Measurements from ENCODE around the gene TMEM119. TPM values are rescaled to one million over a fixed set of nuclear protein-coding genes. Genes with fewer than 3 reads are reported as not detected.
"Not testable (repeated sequence)": the region's sequence is repeated elsewhere in the genome, so short reads cannot be mapped to it uniquely, and the experiment has no call there.

Gene TMEM119
- total RNA-seq, 1 donor from 2014 or later: 0.36 TPM

DNA sequence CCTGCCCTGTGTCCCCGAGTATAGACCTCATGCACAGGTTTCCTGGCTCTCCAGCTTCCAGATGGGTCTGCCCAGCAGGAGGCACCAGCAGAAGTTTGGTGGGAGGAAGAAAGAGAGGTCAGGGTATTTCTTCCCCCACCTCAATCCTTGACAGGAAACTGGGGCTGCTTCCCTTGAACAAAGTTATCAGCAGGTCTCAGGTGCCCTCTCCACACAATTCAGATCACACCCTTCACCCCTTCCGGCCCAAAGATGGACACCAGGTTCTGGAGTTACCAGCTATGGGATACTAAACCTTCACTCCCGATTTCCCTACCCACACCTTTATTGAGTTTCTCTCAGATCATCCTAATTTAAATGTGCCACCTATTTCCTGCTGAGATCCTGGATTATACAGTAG, 38.1 kb downstream of the TMEM119 start:
- H3K27ac Mint-ChIP-seq (ENCODE audit: unreplicated experiment): peak overlapping the region; percentile 100

DNA sequence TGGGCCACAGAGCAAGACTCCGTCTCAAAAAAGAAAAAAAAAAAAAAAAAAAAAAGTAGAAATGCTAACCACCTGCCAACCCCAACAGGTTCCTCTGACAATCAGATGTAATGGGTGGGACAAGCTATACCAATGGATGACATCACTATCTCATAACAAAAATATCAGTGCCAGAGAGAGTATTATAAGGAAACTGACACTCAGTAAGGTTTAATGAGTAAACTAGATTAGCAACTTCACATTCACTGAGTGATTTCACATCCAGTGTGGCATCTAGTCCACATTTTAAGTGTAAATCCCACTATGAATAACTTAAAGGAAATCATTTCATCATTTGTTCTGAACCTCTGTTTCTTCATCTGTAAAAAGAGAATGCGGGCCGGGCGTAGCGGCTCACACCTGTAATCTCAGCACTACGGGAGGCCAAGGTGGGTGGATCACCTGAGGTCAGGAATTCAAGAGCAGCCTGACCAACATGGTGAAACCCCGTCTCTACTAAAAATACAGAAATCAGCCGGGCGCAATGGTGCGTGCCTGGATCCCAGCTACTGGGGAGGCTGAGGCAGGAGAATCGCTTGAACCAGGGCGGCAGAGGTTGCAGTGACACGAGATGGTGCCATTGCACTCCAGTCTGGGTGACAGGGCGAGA, 38.8 kb downstream of the TMEM119 start:
- Mint-ChIP-seq H3K27ac (ENCODE audit: unreplicated experiment) (peak overlapping the region; percentile 75), H3K36me3 (ENCODE audit: low read depth, unreplicated experiment) (peaks cover 5% of the 10 kb centered on the region), H3K4me1 (ENCODE audit: unreplicated experiment) (peaks cover 38% of the 10 kb centered on the region)

More for the DNA sequence above, 38.1 kb downstream of the TMEM119 start:
- Mint-ChIP-seq H3K4me3 (ENCODE audit: unreplicated experiment) (peak overlapping the region; percentile 100), H3K36me3 (ENCODE audit: low read depth, unreplicated experiment) (peaks cover 5% of the 10 kb centered on the region), H3K27me3 (ENCODE audit: unreplicated experiment) (peaks cover 19% of the 10 kb centered on the region), H3K4me1 (ENCODE audit: unreplicated experiment) (peaks cover 37% of the 10 kb centered on the region), H3K9me3 (ENCODE audit: unreplicated experiment) (no peaks in the 10 kb centered on the region)
- TF ChIP-seq, protein P1, sequence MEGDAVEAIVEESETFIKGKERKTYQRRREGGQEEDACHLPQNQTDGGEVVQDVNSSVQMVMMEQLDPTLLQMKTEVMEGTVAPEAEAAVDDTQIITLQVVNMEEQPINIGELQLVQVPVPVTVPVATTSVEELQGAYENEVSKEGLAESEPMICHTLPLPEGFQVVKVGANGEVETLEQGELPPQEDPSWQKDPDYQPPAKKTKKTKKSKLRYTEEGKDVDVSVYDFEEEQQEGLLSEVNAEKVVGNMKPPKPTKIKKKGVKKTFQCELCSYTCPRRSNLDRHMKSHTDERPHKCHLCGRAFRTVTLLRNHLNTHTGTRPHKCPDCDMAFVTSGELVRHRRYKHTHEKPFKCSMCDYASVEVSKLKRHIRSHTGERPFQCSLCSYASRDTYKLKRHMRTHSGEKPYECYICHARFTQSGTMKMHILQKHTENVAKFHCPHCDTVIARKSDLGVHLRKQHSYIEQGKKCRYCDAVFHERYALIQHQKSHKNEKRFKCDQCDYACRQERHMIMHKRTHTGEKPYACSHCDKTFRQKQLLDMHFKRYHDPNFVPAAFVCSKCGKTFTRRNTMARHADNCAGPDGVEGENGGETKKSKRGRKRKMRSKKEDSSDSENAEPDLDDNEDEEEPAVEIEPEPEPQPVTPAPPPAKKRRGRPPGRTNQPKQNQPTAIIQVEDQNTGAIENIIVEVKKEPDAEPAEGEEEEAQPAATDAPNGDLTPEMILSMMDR (IDR thresholded peaks at IDR 0.05; ENCODE audit: unreplicated experiment): no peak
- DNase-seq (ENCODE audit: low spot score): peak; percentile 23

DNA sequence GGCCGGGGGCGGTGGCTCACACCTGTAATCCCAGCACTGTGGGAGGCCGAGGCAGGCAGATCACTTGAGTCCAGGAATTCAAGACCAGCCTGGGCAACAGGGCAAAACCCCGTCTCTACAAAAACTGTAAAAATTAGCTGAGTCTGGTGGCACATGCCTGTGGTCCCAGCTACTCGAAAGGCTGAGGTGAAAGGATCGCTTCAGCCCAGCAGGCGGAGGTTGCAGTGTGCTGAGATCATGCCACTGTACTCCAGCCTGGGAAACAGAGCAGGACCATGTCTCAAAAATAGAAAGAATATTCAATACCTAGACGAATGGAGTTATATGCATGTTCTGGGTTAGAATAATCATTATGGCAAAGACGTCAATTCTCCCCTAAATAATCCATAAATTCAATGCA, 42.5 kb downstream of the TMEM119 start:
- not testable (repeated sequence) for H3K27ac Mint-ChIP-seq (ENCODE audit: unreplicated experiment); H3K9me3 Mint-ChIP-seq (ENCODE audit: unreplicated experiment); H3K27me3 Mint-ChIP-seq (ENCODE audit: unreplicated experiment); DNase-seq (ENCODE audit: low spot score); H3K4me3 Mint-ChIP-seq (ENCODE audit: unreplicated experiment); H3K36me3 Mint-ChIP-seq (ENCODE audit: low read depth, unreplicated experiment)
- H3K4me1 Mint-ChIP-seq (ENCODE audit: unreplicated experiment): peaks cover 31% of the 10 kb centered on the region

More for the DNA sequence above, 38.8 kb downstream of the TMEM119 start:
- H3K27me3 Mint-ChIP-seq (ENCODE audit: unreplicated experiment): peaks cover 19% of the 10 kb centered on the region
- TF ChIP-seq, protein P1 (IDR thresholded peaks at IDR 0.05; ENCODE audit: unreplicated experiment): no peak
- no peaks in the 10 kb centered on the region for H3K9me3 Mint-ChIP-seq (ENCODE audit: unreplicated experiment)
- H3K4me3 Mint-ChIP-seq (ENCODE audit: unreplicated experiment): peak overlapping the region; percentile 31
- DNase-seq (ENCODE audit: low spot score): no peak

DNA sequence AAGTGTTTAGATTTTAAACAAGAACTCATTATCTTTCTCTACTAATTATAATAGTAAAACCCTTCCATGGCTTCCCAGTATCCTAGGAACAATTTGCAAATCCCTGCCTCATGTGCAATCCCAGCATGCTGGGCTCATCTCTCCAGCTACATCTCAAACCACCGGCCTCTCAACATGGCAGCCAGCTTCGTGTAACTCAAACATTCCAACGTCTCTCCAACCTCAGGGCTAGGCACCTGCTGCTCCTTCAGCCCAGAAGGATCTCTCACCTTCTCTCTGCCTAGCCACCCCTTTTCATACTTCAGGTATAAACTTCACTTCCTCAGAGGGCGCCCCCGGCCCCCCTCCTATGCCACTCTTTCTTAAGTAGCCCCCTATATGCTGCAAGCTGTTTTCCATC, 44.1 kb downstream of the TMEM119 start:
- no peak overlapping the region for H3K4me3 Mint-ChIP-seq (ENCODE audit: unreplicated experiment)
- H3K36me3 Mint-ChIP-seq (ENCODE audit: low read depth, unreplicated experiment): no peaks in the 10 kb centered on the region
- H3K27ac Mint-ChIP-seq (ENCODE audit: unreplicated experiment): no peak overlapping the region
- H3K4me1 Mint-ChIP-seq (ENCODE audit: unreplicated experiment): peaks cover 28% of the 10 kb centered on the region
- H3K27me3 Mint-ChIP-seq (ENCODE audit: unreplicated experiment): peaks cover 1% of the 10 kb centered on the region
- TF ChIP-seq, protein P1 (IDR thresholded peaks at IDR 0.05; ENCODE audit: unreplicated experiment): no peak
- H3K9me3 Mint-ChIP-seq (ENCODE audit: unreplicated experiment): no peaks in the 10 kb centered on the region
- no peak for DNase-seq (ENCODE audit: low spot score)

DNA sequence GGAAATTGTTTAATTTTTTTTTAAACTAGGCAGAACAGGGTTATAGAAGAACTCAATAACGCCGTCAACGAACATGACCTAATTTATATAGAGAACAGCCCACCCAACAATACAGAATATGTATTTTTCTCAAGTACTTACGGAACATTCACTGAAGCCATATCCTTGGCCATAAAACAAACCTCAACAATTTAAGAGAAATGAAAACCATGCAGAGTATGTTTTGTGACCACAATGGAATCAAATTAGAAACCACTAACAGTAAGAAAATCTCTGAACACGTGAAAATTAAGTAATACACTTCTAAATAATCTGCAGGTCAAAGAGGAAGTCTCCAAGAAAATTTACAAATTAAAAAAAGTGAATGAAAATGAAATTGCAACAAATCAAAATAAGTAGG, 46.3 kb downstream of the TMEM119 start:
- DNase-seq (ENCODE audit: low spot score): no peak
- Mint-ChIP-seq H3K4me1 (ENCODE audit: unreplicated experiment) (peaks cover 16% of the 10 kb centered on the region), H3K4me3 (ENCODE audit: unreplicated experiment) (no peak overlapping the region), H3K27me3 (ENCODE audit: unreplicated experiment) (no peaks in the 10 kb centered on the region), H3K36me3 (ENCODE audit: low read depth, unreplicated experiment) (peaks cover 8% of the 10 kb centered on the region), H3K9me3 (ENCODE audit: unreplicated experiment) (no peaks in the 10 kb centered on the region), H3K27ac (ENCODE audit: unreplicated experiment) (no peak overlapping the region)
- TF ChIP-seq, protein P1 (IDR thresholded peaks at IDR 0.05; ENCODE audit: unreplicated experiment): no peak
